Measurements from ENCODE around the gene TRPM2.

The TRPM2 gene

GRCh38 chr21:44407493-44407892, 54.1 kb downstream of the TRPM2 start:
- H3K23ac ChIP-seq (ENCODE audit: low read length): no peak overlapping the region
- no peak overlapping the region for H2BK120ac ChIP-seq (ENCODE audit: insufficient read depth, low read length, poor library complexity)
- peaks cover 24% of the 10 kb centered on the region for H3K9me3 ChIP-seq (ENCODE audit: insufficient read depth, low read depth, low read length)
- no peak overlapping the region for H4K91ac ChIP-seq (ENCODE audit: low read depth, low read length)
- WGBS (ENCODE audit: extremely low coverage, insufficient coverage, insufficient read length): no CpG with 5 or more reads among the region's 7 CpGs
- no peak overlapping the region for H3K18ac ChIP-seq (ENCODE audit: low read length)
- H3K4ac ChIP-seq (ENCODE audit: low read depth, low read length): no peak overlapping the region
- H2AK5ac ChIP-seq (ENCODE audit: low read length): no peak overlapping the region
- H2BK12ac ChIP-seq (ENCODE audit: low read length): no peak overlapping the region
- no peaks in the 10 kb centered on the region for H3K4me1 ChIP-seq (ENCODE audit: control insufficient read depth in 1 of 2, insufficient read depth in 2 of 2, low read length in 2 of 2)
- H4K8ac ChIP-seq (ENCODE audit: low read depth, low read length): no peak overlapping the region
- H3K79me2 ChIP-seq (ENCODE audit: control insufficient read depth, insufficient read depth, low read length, poor library complexity): no peaks in the 10 kb centered on the region
- H3K27me3 ChIP-seq (ENCODE audit: insufficient read depth, low read length): no peaks in the 10 kb centered on the region
- no peak overlapping the region for H3K4me2 ChIP-seq (ENCODE audit: low read length)
- H3K9ac ChIP-seq (ENCODE audit: low read length): no peak overlapping the region
- no peak overlapping the region for H4K12ac ChIP-seq (ENCODE audit: low read depth, low read length)
- no peak for DNase-seq
- H2BK5ac ChIP-seq (ENCODE audit: low read depth, low read length, poor library complexity): no peak overlapping the region
- H3K27ac ChIP-seq (ENCODE audit: low read depth, low read length): no peak overlapping the region
- H3K79me1 ChIP-seq (ENCODE audit: low read length): no peaks in the 10 kb centered on the region
- H3K14ac ChIP-seq (ENCODE audit: low read length): no peak overlapping the region
- H3K36me3 ChIP-seq (ENCODE audit: control insufficient read depth in 1 of 2, insufficient read depth in 2 of 2, low read length in 2 of 2): no peaks in the 10 kb centered on the region
- H2AFZ ChIP-seq (ENCODE audit: insufficient read depth, low read length, poor library complexity): no peak overlapping the region
- H3K4me3 ChIP-seq (ENCODE audit: low read depth, low read length): no peak overlapping the region

GRCh38 chr21:44408226-44408625, 54.8 kb downstream of the TRPM2 start:
- Histone ChIP-seq H4K8ac (ENCODE audit: low read depth, low read length) (no peak overlapping the region), H3K4me2 (ENCODE audit: low read length) (no peak overlapping the region), H3K9me3 (ENCODE audit: insufficient read depth, low read depth, low read length) (peaks cover 20% of the 10 kb centered on the region), H3K4me3 (ENCODE audit: low read depth, low read length) (no peak overlapping the region), H3K4me1 (ENCODE audit: control insufficient read depth in 1 of 2, insufficient read depth in 2 of 2, low read length in 2 of 2) (no peaks in the 10 kb centered on the region), H4K91ac (ENCODE audit: low read depth, low read length) (no peak overlapping the region), H3K79me2 (ENCODE audit: control insufficient read depth, insufficient read depth, low read length, poor library complexity) (no peaks in the 10 kb centered on the region), H3K79me1 (ENCODE audit: low read length) (no peaks in the 10 kb centered on the region), H3K9ac (ENCODE audit: low read length) (no peak overlapping the region), H3K18ac (ENCODE audit: low read length) (no peak overlapping the region), H4K12ac (ENCODE audit: low read depth, low read length) (no peak overlapping the region), H2BK5ac (ENCODE audit: low read depth, low read length, poor library complexity) (no peak overlapping the region), H3K27ac (ENCODE audit: low read depth, low read length) (no peak overlapping the region), H3K14ac (ENCODE audit: low read length) (no peak overlapping the region), H2BK12ac (ENCODE audit: low read length) (no peak overlapping the region), H3K36me3 (ENCODE audit: control insufficient read depth in 1 of 2, insufficient read depth in 2 of 2, low read length in 2 of 2) (no peaks in the 10 kb centered on the region), H2AFZ (ENCODE audit: insufficient read depth, low read length, poor library complexity) (no peak overlapping the region), H3K4ac (ENCODE audit: low read depth, low read length) (no peak overlapping the region), H3K27me3 (ENCODE audit: insufficient read depth, low read length) (no peaks in the 10 kb centered on the region), H2AK5ac (ENCODE audit: low read length) (no peak overlapping the region), H2BK120ac (ENCODE audit: insufficient read depth, low read length, poor library complexity) (no peak overlapping the region), H3K23ac (ENCODE audit: low read length) (no peak overlapping the region)
- WGBS (ENCODE audit: extremely low coverage, insufficient coverage, insufficient read length): no CpG with 5 or more reads among the region's 15 CpGs
- no peak for DNase-seq

DNA sequence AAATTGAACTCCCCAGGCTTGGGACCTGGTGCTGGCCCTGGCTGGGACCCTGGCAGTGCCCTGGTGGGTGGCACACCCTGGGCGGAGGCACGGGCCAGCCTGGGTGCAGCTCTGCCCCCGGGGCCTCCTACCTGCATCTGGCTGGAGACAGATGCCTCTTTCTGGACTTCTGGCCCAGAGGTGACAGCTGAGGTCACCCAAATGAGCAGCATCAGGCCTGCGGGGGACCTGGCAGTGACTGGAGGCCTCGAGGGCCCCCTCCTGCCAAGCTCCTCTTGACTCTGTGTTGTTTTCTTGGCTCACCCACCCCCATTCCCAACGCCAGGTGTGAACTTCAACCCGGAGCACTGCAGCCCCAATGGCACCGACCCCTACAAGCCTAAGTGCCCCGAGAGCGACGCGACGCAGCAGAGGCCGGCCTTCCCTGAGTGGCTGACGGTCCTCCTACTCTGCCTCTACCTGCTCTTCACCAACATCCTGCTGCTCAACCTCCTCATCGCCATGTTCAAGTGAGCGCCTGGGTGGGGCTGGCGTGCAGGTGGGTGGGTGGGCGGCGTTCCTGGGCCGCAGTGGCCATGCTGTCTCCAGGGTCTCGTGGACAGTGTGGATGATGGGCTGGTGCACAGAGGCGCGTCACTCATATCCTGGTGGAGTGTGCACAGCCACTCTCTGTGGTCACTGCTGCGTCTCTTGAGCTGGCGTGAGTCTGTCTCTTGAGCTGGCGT, 60.3 kb downstream of the TRPM2 start:
- H3K18ac ChIP-seq (ENCODE audit: low read length): no peak overlapping the region
- H3K4me1 ChIP-seq (ENCODE audit: control insufficient read depth in 1 of 2, insufficient read depth in 2 of 2, low read length in 2 of 2): no peaks in the 10 kb centered on the region
- no peak overlapping the region for H2BK12ac ChIP-seq (ENCODE audit: low read length)
- no peak overlapping the region for H3K27ac ChIP-seq (ENCODE audit: low read depth, low read length)
- WGBS (ENCODE audit: extremely low coverage, insufficient coverage, insufficient read length): no CpG with 5 or more reads among the region's 27 CpGs
- H4K12ac ChIP-seq (ENCODE audit: low read depth, low read length): no peak overlapping the region
- H4K8ac ChIP-seq (ENCODE audit: low read depth, low read length): no peak overlapping the region
- H3K14ac ChIP-seq (ENCODE audit: low read length): no peak overlapping the region
- no peak overlapping the region for H2BK120ac ChIP-seq (ENCODE audit: insufficient read depth, low read length, poor library complexity)
- DNase-seq: no peak
- H3K79me2 ChIP-seq (ENCODE audit: control insufficient read depth, insufficient read depth, low read length, poor library complexity): no peaks in the 10 kb centered on the region
- no peak overlapping the region for H2AFZ ChIP-seq (ENCODE audit: insufficient read depth, low read length, poor library complexity)
- H3K9ac ChIP-seq (ENCODE audit: low read length): no peak overlapping the region
- H3K4me3 ChIP-seq (ENCODE audit: low read depth, low read length): no peak overlapping the region
- H3K4ac ChIP-seq (ENCODE audit: low read depth, low read length): no peak overlapping the region
- H3K4me2 ChIP-seq (ENCODE audit: low read length): no peak overlapping the region
- H2AK5ac ChIP-seq (ENCODE audit: low read length): no peak overlapping the region
- no peak overlapping the region for H3K23ac ChIP-seq (ENCODE audit: low read length)
- H3K9me3 ChIP-seq (ENCODE audit: insufficient read depth, low read depth, low read length): peaks cover 26% of the 10 kb centered on the region
- H2BK5ac ChIP-seq (ENCODE audit: low read depth, low read length, poor library complexity): no peak overlapping the region
- no peaks in the 10 kb centered on the region for H3K79me1 ChIP-seq (ENCODE audit: low read length)
- H3K36me3 ChIP-seq (ENCODE audit: control insufficient read depth in 1 of 2, insufficient read depth in 2 of 2, low read length in 2 of 2): no peaks in the 10 kb centered on the region
- no peak overlapping the region for H4K91ac ChIP-seq (ENCODE audit: low read depth, low read length)
- H3K27me3 ChIP-seq (ENCODE audit: insufficient read depth, low read length): no peaks in the 10 kb centered on the region

GRCh38 chr21:44414291-44415072, 61.1 kb downstream of the TRPM2 start:
- Histone ChIP-seq H3K9me3 (ENCODE audit: insufficient read depth, low read depth, low read length) (peaks cover 33% of the 10 kb centered on the region), H3K27me3 (ENCODE audit: insufficient read depth, low read length) (no peaks in the 10 kb centered on the region), H3K4me1 (ENCODE audit: control insufficient read depth in 1 of 2, insufficient read depth in 2 of 2, low read length in 2 of 2) (no peaks in the 10 kb centered on the region), H3K4ac (ENCODE audit: low read depth, low read length) (no peak overlapping the region), H3K79me1 (ENCODE audit: low read length) (no peaks in the 10 kb centered on the region), H3K27ac (ENCODE audit: low read depth, low read length) (no peak overlapping the region), H3K9ac (ENCODE audit: low read length) (no peak overlapping the region), H3K79me2 (ENCODE audit: control insufficient read depth, insufficient read depth, low read length, poor library complexity) (no peaks in the 10 kb centered on the region), H2BK120ac (ENCODE audit: insufficient read depth, low read length, poor library complexity) (no peak overlapping the region), H4K12ac (ENCODE audit: low read depth, low read length) (no peak overlapping the region), H4K91ac (ENCODE audit: low read depth, low read length) (no peak overlapping the region), H4K8ac (ENCODE audit: low read depth, low read length) (no peak overlapping the region), H3K4me3 (ENCODE audit: low read depth, low read length) (no peak overlapping the region), H2AFZ (ENCODE audit: insufficient read depth, low read length, poor library complexity) (no peak overlapping the region), H2BK12ac (ENCODE audit: low read length) (no peak overlapping the region), H3K4me2 (ENCODE audit: low read length) (no peak overlapping the region), H3K14ac (ENCODE audit: low read length) (no peak overlapping the region), H3K36me3 (ENCODE audit: control insufficient read depth in 1 of 2, insufficient read depth in 2 of 2, low read length in 2 of 2) (no peaks in the 10 kb centered on the region), H3K23ac (ENCODE audit: low read length) (no peak overlapping the region), H3K18ac (ENCODE audit: low read length) (no peak overlapping the region), H2BK5ac (ENCODE audit: low read depth, low read length, poor library complexity) (no peak overlapping the region), H2AK5ac (ENCODE audit: low read length) (no peak overlapping the region)
- no peak for DNase-seq
- WGBS (ENCODE audit: extremely low coverage, insufficient coverage, insufficient read length): no CpG with 5 or more reads among the region's 30 CpGs
